GM23338 (cell line): Measurements from ENCODE around the gene SORL1.

Experiments used
- CREB1 ChIP-seq: fragments of 250-450 bp; sonication (Bioruptor Pico); IDR thresholded peaks from 2 replicates; pipeline ENCODE4 v1.5.0; 2020; ENCODE audit warnings: low read depth, mild to moderate bottlenecking, moderate library complexity
- EZH2 ChIP-seq: fragments of 200-600 bp; sonication (generic); IDR thresholded peaks from one replicate; pipeline ENCODE4 v1.8.0; 2017; ENCODE audit warnings: antibody characterized with exemption, mild to moderate bottlenecking, low read depth; ENCODE audit not compliant: unreplicated experiment
- EZH2phosphoT487 ChIP-seq: fragments of 200-600 bp; sonication (generic); IDR thresholded peaks from one replicate; pipeline ENCODE4 v1.8.1; 2018; ENCODE audit warnings: antibody characterized with exemption; ENCODE audit not compliant: unreplicated experiment
- NANOG ChIP-seq: IDR thresholded peaks from 2 replicates; pipeline ENCODE4 v1.6.1; 2016; ENCODE audit warnings: antibody characterized with exemption, borderline replicate concordance
- POLR2AphosphoS5 ChIP-seq: IDR thresholded peaks from 2 replicates; pipeline ENCODE4 v1.6.1; 2016; ENCODE audit warnings: antibody characterized with exemption, low read depth
- ZNF331 ChIP-seq: fragments of 250-450 bp; sonication (Bioruptor Pico); IDR thresholded peaks from 2 replicates; pipeline ENCODE4 v1.5.0; 2020; ENCODE audit warnings: low read depth, mild to moderate bottlenecking, moderate library complexity
- TF ChIP-seq, protein P1 (sequence below), 2 experiments: fragments of 200-600 bp in 1 of 2; sonication (generic) in 1 of 2; conservative IDR thresholded peaks; 2 replicates each; pipeline versions ENCODE4 v1.5.1 to v1.6.1; 2016 to 2017; ENCODE audit warnings: antibody characterized with exemption in 2 of 2, low read depth in 2 of 2, mild to moderate bottlenecking in 2 of 2, moderate library complexity in 1 of 2
- TF ChIP-seq, protein P2 (sequence below): IDR thresholded peaks from one replicate; pipeline ENCODE4 v1.6.1; 2018; ENCODE audit warnings: antibody characterized with exemption; ENCODE audit not compliant: unreplicated experiment

DNA sequence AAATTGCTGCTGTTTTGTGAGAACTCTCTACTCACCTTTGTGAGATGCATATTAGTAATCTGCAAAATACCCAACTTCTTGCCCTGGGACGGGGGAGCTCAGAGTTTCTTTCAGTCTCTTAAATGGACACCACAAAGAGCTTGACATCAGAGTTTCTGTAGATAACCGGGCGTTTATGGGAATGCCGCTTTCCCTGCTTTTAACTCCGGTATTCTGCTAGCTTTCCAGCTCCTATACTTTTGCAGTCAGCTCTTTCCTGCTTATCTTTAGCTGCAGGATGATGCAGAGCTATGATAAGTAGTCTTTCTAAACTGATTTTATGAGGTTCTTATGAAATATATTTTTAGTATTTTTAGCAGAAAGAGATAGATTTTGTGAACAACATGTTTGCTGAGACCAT is 155.2 kb downstream of the SORL1 start:
- TF ChIP-seq, protein P1, sequence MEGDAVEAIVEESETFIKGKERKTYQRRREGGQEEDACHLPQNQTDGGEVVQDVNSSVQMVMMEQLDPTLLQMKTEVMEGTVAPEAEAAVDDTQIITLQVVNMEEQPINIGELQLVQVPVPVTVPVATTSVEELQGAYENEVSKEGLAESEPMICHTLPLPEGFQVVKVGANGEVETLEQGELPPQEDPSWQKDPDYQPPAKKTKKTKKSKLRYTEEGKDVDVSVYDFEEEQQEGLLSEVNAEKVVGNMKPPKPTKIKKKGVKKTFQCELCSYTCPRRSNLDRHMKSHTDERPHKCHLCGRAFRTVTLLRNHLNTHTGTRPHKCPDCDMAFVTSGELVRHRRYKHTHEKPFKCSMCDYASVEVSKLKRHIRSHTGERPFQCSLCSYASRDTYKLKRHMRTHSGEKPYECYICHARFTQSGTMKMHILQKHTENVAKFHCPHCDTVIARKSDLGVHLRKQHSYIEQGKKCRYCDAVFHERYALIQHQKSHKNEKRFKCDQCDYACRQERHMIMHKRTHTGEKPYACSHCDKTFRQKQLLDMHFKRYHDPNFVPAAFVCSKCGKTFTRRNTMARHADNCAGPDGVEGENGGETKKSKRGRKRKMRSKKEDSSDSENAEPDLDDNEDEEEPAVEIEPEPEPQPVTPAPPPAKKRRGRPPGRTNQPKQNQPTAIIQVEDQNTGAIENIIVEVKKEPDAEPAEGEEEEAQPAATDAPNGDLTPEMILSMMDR (conservative IDR thresholded peaks at IDR 0.05; ENCODE audit: low read depth in 2 of 2) = no peak
- TF ChIP-seq ZNF331 (CRISPR knock-in tag) = no peak
- TF ChIP-seq, protein P2, sequence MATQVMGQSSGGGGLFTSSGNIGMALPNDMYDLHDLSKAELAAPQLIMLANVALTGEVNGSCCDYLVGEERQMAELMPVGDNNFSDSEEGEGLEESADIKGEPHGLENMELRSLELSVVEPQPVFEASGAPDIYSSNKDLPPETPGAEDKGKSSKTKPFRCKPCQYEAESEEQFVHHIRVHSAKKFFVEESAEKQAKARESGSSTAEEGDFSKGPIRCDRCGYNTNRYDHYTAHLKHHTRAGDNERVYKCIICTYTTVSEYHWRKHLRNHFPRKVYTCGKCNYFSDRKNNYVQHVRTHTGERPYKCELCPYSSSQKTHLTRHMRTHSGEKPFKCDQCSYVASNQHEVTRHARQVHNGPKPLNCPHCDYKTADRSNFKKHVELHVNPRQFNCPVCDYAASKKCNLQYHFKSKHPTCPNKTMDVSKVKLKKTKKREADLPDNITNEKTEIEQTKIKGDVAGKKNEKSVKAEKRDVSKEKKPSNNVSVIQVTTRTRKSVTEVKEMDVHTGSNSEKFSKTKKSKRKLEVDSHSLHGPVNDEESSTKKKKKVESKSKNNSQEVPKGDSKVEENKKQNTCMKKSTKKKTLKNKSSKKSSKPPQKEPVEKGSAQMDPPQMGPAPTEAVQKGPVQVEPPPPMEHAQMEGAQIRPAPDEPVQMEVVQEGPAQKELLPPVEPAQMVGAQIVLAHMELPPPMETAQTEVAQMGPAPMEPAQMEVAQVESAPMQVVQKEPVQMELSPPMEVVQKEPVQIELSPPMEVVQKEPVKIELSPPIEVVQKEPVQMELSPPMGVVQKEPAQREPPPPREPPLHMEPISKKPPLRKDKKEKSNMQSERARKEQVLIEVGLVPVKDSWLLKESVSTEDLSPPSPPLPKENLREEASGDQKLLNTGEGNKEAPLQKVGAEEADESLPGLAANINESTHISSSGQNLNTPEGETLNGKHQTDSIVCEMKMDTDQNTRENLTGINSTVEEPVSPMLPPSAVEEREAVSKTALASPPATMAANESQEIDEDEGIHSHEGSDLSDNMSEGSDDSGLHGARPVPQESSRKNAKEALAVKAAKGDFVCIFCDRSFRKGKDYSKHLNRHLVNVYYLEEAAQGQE = no peak
- no peak for TF ChIP-seq NANOG
- TF ChIP-seq CREB1 = no peak
- no peak for TF ChIP-seq EZH2
- TF ChIP-seq EZH2phosphoT487 = no peak
- no peak for TF ChIP-seq POLR2AphosphoS5
